GM12878 (cell line): ENCODE results near the gene DCLRE1B. TPM values are rescaled to one million over a fixed set of nuclear protein-coding genes. Genes with fewer than 3 reads are reported as not detected.
A peak's percentile ranks its signal among the peaks of the same experiment; 100 is the strongest.

ENCODE experiments used
- BHLHE40 ChIP-seq, 2 experiments: fragments of 450-650 bp in 1 of 2; IDR thresholded peaks; 2 replicates each; pipeline ENCODE4 v1.6.1; 2011 to 2017; ENCODE audit warnings: low read depth in 2 of 2, borderline replicate concordance in 1 of 2, improper control_type of control experiment in 1 of 2, low read length in 1 of 2, mild to moderate bottlenecking in 1 of 2
- HCFC1 ChIP-seq: fragments of 150-350 bp; IDR thresholded peaks from 2 replicates; pipeline ENCODE4 v1.6.1; 2014; ENCODE audit warnings: low read length
- HDGF ChIP-seq: fragments of 450-650 bp; IDR thresholded peaks from 2 replicates; pipeline ENCODE4 v1.6.1; 2016; ENCODE audit warnings: antibody characterized with exemption
- IRF4 ChIP-seq: IDR thresholded peaks from 2 replicates; pipeline ENCODE4 v1.6.1; 2011; ENCODE audit warnings: low read depth, low read length
- JUNB ChIP-seq: IDR thresholded peaks from 2 replicates; pipeline ENCODE4 v1.6.1; 2016; ENCODE audit warnings: antibody characterized with exemption, mild to moderate bottlenecking
- KLF5 ChIP-seq: fragments of 450-650 bp; IDR thresholded peaks from 2 replicates; pipeline ENCODE4 v1.6.1; 2014; ENCODE audit warnings: mild to moderate bottlenecking; ENCODE audit not compliant: partially characterized antibody
- MYB ChIP-seq: fragments of 150-350 bp; IDR thresholded peaks from 2 replicates; pipeline ENCODE4 v1.6.1; 2014; ENCODE audit warnings: mild to moderate bottlenecking, low read depth, low read length, borderline replicate concordance
- NBN ChIP-seq: fragments of 450-650 bp; IDR thresholded peaks from 2 replicates; pipeline ENCODE4 v1.6.1; 2016
- PAX5 ChIP-seq: IDR thresholded peaks from 2 replicates; pipeline ENCODE4 v1.6.1; 2011; ENCODE audit warnings: low read depth, low read length, borderline replicate concordance
- POLR2AphosphoS2 ChIP-seq: IDR thresholded peaks from 2 replicates; pipeline ENCODE4 v1.6.1; 2011; ENCODE audit warnings: low read depth, mild to moderate bottlenecking, low read length, improper control_type of control experiment, moderate library complexity
- POU2F2 ChIP-seq: IDR thresholded peaks from 3 replicates; pipeline ENCODE4 v1.6.1; 2011; ENCODE audit warnings: low read depth, mild to moderate bottlenecking, low read length, borderline replicate concordance
- PRDM15 ChIP-seq: fragments of 450-650 bp; formaldehyde crosslinking; IDR thresholded peaks from 2 replicates; pipeline ENCODE4 v1.4.0; 2020; ENCODE audit warnings: mild to moderate bottlenecking, moderate library complexity
- RCOR1 ChIP-seq: conservative IDR thresholded peaks from 2 replicates; pipeline ENCODE4 v1.6.1; 2012; ENCODE audit warnings: low read depth, low read length, improper control_type of control experiment
- RELA ChIP-seq: fragments of 450-650 bp; IDR thresholded peaks from 2 replicates; pipeline ENCODE4 v1.8.0; 2014; ENCODE audit warnings: borderline replicate concordance; ENCODE audit not compliant: partially characterized antibody
- RUNX3 ChIP-seq: IDR thresholded peaks from 2 replicates; pipeline ENCODE4 v1.6.1; 2012; ENCODE audit warnings: low read length, inconsistent platforms
- SP1 ChIP-seq: IDR thresholded peaks from one replicate; pipeline ENCODE4 v1.6.1; 2011; ENCODE audit warnings: low read depth, low read length
- TBL1XR1 ChIP-seq: IDR thresholded peaks from 2 replicates; pipeline ENCODE4 v1.6.1; 2012; ENCODE audit warnings: low read depth, low read length, improper control_type of control experiment
- TCF7 ChIP-seq: IDR thresholded peaks from 2 replicates; pipeline ENCODE4 v1.6.1; 2014; ENCODE audit warnings: antibody characterized with exemption, borderline replicate concordance
- ZBTB4 ChIP-seq: fragments of 450-650 bp; formaldehyde crosslinking; IDR thresholded peaks from 2 replicates; pipeline ENCODE4 v1.4.0; 2022; ENCODE audit warnings: mild to moderate bottlenecking, moderate library complexity
- ZNF687 ChIP-seq: fragments of 450-650 bp; IDR thresholded peaks from 2 replicates; pipeline ENCODE4 v1.6.1; 2017; ENCODE audit warnings: mild to moderate bottlenecking, moderate library complexity
- polyA plus RNA-seq, 11 experiments: library from polyadenylated mRNA; depleted of rRNA in 4 of 11; unstranded in 6 of 11; stranded (reverse) in 5 of 11; fragments of >200 nt; fragmentation: Nextera tagmentation in 4 of 11; fragmentation: Illumina TruSeq in 1 of 11; extraction: Ambion mirVana in 4 of 11; extraction: Trizol in 1 of 11; gene quantifications; 1 replicate in 1 of 11; 2 replicates in 10 of 11; pipeline versions ENCODE4 v1.2.1 to v1.2.3, GENCODE V29; 2011 to 2016; ENCODE audit warnings: inconsistent platforms in 2 of 11, missing spikeins in 2 of 11, low read depth in 1 of 11
- total RNA-seq, 4 experiments: library from RNA; depleted of rRNA in 3 of 4; stranded (reverse); fragments of >200 nt in 3 of 4; fragmentation: Illumina TruSeq in 1 of 4; extraction: Trizol in 1 of 4; gene quantifications; 2 replicates each; pipeline versions ENCODE4 v1.2.1 to v1.2.3, GENCODE V29; 2013 to 2021

DCLRE1B gene
- total and polyA plus RNA-seq, 10 of the 15 experiments (the other 5 are each of a cell fraction or from before 2014, with no cell fraction given), result 5.4 to 18.3 (median 13.4) TPM

GRCh38 chr1:113859478-113860175 lies 45.5 kb upstream of the DCLRE1B start (continued):
- no peak for TF ChIP-seq ZBTB4 (CRISPR knock-in tag)
- peak; percentile 22 for TF ChIP-seq SP1
- TF ChIP-seq HCFC1, result no peak
- no peak for TF ChIP-seq POU2F2
- no peak for TF ChIP-seq POLR2AphosphoS2
- no peak for TF ChIP-seq PRDM15 (CRISPR knock-in tag)
- TF ChIP-seq RELA, result no peak
- TF ChIP-seq BHLHE40 (IDR thresholded peaks at IDR 0.05; ENCODE audit: borderline replicate concordance in 1 of 2, low read depth in 2 of 2, low read length in 1 of 2), result peak; percentile 66 to 80
- TF ChIP-seq JUNB, result peak; percentile 59
- no peak for TF ChIP-seq KLF5
- 0 out of 2 replicates have a peak, but pooled peaks have one; percentile 15 for TF ChIP-seq RCOR1
- TF ChIP-seq IRF4, result peak; percentile 84
- peak; percentile 71 for TF ChIP-seq RUNX3
- no peak for TF ChIP-seq TCF7
- TF ChIP-seq TBL1XR1, result peak; percentile 74; the same call in 1 of the 2 replicates
- no peak for TF ChIP-seq HDGF
- TF ChIP-seq MYB, result no peak
- no peak for TF ChIP-seq ZNF687
- peak; percentile 64 for TF ChIP-seq NBN
- no peak; the same call in 1 of the 2 replicates for TF ChIP-seq PAX5
